HG03139 (cell line): Measurements from ENCODE around the gene CLINT1.
"Not testable (repeated sequence)": the region's sequence is repeated elsewhere in the genome, so short reads cannot be mapped to it uniquely, and the experiment has no call there.

Experiments used
- ATAC-seq: cut with Tn5 transposase; IDR thresholded peaks from one replicate; pipeline ENCODE4 v1.9.1; 2021; ENCODE audit not compliant: unreplicated experiment

Gene CLINT1

GRCh38 chr5:157862183-157862851, 3.4 kb upstream of the CLINT1 start:
- no peak for ATAC-seq

- ATAC-seq: peak; percentile 82
Observed at GRCh38 chr5:157860898-157861890, 2.2 kb upstream of the CLINT1 start.

DNA sequence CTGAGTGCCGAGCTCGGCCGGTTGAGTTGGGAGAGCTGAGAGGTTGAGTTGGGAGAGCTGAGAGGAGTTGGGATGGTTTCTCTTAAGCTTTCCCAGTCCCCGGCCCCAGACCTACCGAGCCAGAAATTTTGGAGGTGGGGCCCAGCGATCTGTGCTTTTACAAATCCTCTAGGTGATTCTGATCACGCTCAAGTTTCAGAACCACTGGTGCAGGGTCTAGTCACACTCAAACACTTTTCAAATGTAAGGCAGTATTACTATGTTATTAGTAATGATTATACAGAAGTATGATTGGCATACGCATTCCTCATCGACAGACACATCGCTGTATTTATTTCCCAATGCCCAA, 256 bp upstream of the CLINT1 start:
- no peak for ATAC-seq

- no peak for ATAC-seq
Observed at GRCh38 chr5:157857816-157858526, 974 bp downstream of the CLINT1 start.

DNA sequence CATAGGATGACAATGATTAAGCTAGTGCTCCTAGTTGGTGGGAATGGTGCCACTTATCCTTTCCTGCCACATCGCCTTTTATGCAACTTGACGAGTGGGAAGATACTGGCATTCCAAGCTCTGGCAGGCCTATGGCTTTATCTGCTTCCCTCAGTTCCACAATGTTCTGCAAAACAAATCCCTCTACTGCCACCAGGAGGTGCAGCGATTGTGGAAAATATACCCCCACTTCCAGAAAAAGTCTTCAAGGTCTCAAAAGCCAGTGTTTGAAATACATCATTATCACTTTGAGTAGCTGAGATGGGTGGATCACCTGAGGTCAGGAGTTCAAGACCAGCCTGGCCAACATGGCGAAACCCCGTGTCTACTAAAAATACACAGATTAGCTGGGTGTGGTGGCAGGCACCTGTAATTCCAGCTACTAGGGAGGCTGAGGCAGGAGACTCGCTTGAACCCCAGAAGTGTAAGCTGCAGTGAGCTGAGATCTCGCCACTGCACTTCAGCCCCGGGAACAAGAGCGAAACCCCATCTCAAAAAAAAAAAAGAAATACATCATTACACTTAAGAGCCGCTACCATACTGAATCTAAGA, 3.4 kb downstream of the CLINT1 start:
- ATAC-seq: no peak

DNA sequence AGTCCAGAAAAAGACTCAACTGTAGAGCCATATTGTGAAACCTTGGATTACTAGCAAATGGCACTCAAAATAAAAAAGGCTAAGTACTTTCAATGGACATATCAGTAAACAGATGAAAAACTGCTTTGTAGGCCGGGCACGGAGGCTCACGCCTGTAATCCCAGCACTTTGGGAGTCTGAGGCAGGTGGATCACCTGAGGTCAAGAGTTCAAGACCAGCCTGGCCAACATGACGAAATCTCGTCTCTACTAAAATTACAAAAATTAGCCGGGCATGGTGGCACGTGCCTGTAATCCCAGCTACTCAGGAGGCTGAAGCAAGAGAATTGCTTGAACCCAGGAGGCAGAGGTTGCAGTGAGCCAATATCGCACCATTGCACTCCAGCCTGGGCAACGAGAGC, 5.6 kb downstream of the CLINT1 start:
- ATAC-seq: not testable (repeated sequence)

DNA sequence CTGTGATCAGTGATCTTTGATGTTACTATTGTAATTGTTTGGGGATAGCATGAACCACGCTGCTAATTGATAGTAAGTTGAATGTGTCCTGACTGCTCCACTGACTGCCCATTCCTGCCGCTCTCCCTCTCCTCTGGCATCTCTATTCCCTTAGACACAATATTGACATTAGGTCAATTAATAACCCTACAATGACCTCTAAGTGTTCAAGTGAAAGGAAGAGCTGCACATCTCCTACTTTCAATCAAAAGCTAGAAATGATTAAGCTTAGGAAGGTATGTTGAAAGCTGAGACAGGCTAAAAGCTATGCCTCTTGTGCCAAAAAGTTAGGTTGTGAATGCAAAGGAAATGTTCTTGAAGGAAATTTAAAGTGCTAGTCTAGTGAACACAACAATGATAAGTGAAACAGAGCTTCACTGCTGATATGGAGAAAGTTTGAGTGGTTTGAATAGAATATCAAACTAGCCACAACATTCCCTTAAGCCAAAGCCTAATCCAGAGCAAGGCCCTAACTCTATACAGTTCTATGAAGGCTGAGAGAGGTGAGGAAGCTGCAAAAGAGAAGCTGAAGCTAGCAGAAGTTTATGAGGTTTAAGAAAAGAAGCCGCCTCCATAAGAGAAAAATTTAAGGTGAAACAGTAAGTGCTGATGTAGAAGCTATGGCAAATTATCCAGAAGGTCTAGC, 12.9 kb downstream of the CLINT1 start:
- no peak for ATAC-seq

- ATAC-seq: no peak
Observed at GRCh38 chr5:157842787-157843186, 16.2 kb downstream of the CLINT1 start.

GRCh38 chr5:157842185-157842584, 16.8 kb downstream of the CLINT1 start:
- no peak for ATAC-seq

- no peak for ATAC-seq
Observed at GRCh38 chr5:157839157-157839795, 19.7 kb downstream of the CLINT1 start.

GRCh38 chr5:157836121-157836753, 22.7 kb downstream of the CLINT1 start:
- no peak for ATAC-seq

DNA sequence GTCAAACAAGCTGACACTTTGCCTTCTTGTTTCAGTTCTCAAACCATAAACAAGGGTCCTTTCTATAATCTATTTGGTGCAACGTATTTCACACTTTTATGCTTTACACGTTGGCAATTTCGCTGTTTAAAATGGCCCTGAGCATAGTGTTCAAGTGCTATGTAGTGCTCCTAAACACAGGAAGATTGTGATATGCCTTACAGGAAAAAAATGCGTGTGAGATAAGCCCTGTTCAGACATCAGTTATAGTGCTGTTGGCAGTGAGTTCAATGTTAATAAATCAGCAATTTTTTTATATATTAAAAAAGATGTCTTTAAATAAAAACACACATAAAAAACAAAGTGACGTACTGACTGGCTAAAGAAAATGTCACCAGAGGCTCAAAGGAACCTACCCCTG, 23.9 kb downstream of the CLINT1 start:
- no peak for ATAC-seq

DNA sequence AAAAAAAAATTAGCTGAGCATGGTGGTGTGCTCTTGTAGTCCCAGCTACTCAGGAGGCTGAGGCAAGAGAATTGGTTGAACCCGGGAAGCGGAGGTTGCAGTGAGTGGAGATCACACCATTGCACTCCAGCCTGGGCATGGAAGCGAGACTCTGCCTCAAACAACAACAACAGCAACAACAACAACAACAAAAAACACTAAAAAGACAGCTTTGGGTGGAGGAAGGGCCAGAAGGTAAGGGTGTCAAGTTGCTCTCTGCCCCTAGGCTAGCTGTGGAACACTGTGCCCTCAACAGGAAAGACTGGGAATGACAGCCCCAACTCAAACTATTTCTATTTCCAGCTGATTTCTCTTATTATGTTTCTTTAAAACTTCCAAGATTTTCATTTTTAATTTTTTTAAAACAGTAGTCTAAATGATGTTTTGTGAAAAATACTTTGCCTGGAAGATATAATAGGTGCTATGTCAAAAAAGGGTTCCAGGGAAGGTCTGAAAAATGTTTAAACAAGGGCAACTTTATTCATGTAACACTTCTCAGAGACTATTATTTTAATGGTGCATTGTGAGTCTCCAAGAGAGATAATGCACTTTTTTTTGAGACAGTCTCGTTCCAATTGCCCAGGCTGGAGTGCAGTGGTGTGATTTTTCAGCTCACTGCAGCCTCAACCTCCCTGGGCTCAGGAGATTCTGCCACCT, 29.9 kb downstream of the CLINT1 start:
- no peak for ATAC-seq

- ATAC-seq: no peak
Observed at GRCh38 chr5:157828105-157828943, 30.6 kb downstream of the CLINT1 start.

DNA sequence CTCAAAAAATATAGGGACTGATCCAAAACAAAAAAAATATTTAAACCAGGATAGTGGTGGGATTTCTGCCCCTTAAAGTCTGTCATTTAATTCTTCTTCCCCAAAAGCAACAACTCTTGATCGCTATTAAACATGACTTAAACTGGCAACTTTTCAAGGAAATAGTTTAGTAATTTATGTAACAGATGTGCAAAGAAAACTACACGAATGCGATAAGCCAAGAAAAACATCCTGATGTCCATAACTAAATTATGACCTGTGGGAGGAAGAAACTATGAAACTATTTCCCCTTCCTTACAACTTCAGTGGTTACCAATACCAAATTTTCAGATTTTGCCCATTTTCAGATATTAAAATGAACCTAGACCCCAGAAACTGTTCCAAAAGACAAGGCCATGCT, 31.5 kb downstream of the CLINT1 start:
- ATAC-seq: no peak

GRCh38 chr5:157823655-157824054, 35.3 kb downstream of the CLINT1 start:
- no peak for ATAC-seq

DNA sequence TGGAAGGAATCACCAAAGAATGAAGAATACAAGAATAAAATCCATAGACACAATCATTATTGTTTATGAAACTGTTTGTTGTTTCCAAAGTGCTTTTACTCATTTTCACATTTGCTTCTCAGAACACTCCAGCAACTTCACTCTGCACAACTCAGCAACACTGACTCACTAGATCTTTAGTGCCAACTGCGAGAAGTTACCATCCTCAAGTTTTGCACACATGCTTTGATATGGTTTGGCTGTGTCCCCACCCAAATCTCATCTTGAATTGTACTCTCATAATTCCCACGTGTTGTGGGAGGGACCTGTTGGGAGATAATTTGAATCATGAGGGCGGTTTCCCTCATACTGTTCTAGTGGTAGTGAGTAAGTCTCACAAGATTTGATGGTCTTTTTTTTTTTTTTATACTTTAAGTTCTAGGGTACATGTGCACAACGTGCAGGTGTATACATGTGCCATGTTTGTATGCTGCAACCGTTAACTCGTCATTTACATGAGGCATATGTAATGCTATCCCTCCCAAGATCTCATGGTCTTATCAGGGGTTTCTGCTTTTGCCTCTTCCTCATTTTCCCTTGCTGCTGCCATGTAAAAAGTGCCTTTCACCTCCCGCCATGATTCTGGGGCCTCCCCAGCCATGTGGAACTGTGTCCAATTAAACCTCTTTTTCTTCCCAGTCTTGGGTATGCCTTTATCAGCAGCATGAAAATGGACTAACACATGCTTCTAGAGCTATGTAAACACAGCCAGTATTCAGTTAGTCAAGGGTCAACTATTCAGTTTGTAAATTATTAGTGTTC, 36.9 kb downstream of the CLINT1 start:
- ATAC-seq: no peak
